ENCODE results near the gene PARD3B. TPM values are rescaled to one million over a fixed set of nuclear protein-coding genes. Genes with fewer than 3 reads are reported as not detected.

Gene PARD3B
- total and polyA plus RNA-seq, 2 of the 13 experiments (the other 11 are each of a cell fraction or from before 2014, with no cell fraction given) = 0.71 to 2.3 TPM

DNA sequence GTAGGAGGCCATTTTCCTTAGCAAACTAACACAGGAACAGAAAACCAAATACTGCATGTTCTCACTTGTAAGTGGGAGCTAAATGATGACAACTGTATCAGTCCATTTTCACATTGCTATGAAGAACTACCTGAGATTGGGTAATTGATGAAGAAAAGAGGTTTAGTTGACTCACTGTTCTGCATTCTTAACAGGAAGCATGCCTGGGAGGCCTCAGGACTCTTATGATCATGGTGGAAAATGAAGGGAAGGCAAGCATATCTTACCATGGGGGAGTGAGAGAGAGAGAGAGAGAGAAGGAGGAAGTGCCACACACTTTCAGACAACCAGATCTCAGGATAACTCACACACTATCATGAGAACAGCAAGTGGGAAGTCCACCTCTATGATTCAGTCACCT lies 105.3 kb downstream of the PARD3B start:
- no peak for TF ChIP-seq UBTF (CRISPR knock-in tag; IDR thresholded peaks at IDR 0.05)
- TF ChIP-seq ZNF232 (CRISPR knock-in tag; IDR thresholded peaks at IDR 0.05; ENCODE audit: borderline replicate concordance) = no peak
- intact Hi-C loops (cut with micrococcal nuclease; ENCODE audit: unreplicated experiment) = no loop called here
- no peak overlapping the region for H3K4me3 ChIP-seq (replicated peaks in 1 of 3; ENCODE audit: insufficient read depth in 1 of 3, low read depth in 2 of 3, low read length in 3 of 3)
- H2AFZ ChIP-seq (ENCODE audit: low read length) = no peak overlapping the region
- no peaks in the 10 kb centered on the region for H3K4me1 ChIP-seq (ENCODE audit: insufficient read depth, low read length)
- no peaks in the 10 kb centered on the region for H3K79me2 ChIP-seq (ENCODE audit: insufficient read depth, low read length)
- POLR2A ChIA-PET = no interaction called here
- no peak for FAIRE-seq
- H3K36me3 ChIP-seq (replicated peaks in 1 of 2; ENCODE audit: control insufficient read depth in 1 of 2, insufficient read depth in 2 of 2, low read length in 2 of 2) = no peaks in the 10 kb centered on the region
- no peak overlapping the region for H3K4me2 ChIP-seq (ENCODE audit: low read depth, low read length)
- H4K20me1 ChIP-seq (ENCODE audit: insufficient read depth, low read length) = no peaks in the 10 kb centered on the region
- in situ Hi-C loops (cut with HindIII; ENCODE audit: extremely low pct_ligation_motif_present, low pct_unique_long_range_greater_than_20kb) = no loop called here
- no TSS peak for BruUV-seq (replicated peaks)
- no peak overlapping the region for H3K9ac ChIP-seq (ENCODE audit: insufficient read depth, low read depth, low read length)
- no peak overlapping the region for H3K27ac ChIP-seq (ENCODE audit: extremely low read length, insufficient read depth, low read length)
- DNase-seq (ENCODE audit: low spot score) = no peak
- peaks cover 48% of the 10 kb centered on the region for H3K9me3 ChIP-seq (ENCODE audit: low read length)
- no peak for ATAC-seq
- CTCF ChIA-PET (ENCODE audit: low intra/inter-chr PET ratio, low total read pairs) = no interaction called here
- H3K27me3 ChIP-seq (ENCODE audit: control insufficient read depth in 1 of 2, insufficient read depth in 2 of 2, low read length in 2 of 2) = no peaks in the 10 kb centered on the region

- ChIA-PET CTCF (ENCODE audit: low intra/inter-chr PET ratio, low total read pairs) (no interaction called here), POLR2A (no interaction called here)
- TF ChIP-seq TSC22D2 (CRISPR knock-in tag; IDR thresholded peaks at IDR 0.05; ENCODE audit: borderline replicate concordance) = no peak
- peak; percentile 95 for TF ChIP-seq ZNF841 (CRISPR knock-in tag; IDR thresholded peaks at IDR 0.05; ENCODE audit: borderline replicate concordance)
- no TSS peak for BruUV-seq (replicated peaks)
- FAIRE-seq (no peak), ATAC-seq (no peak), DNase-seq (ENCODE audit: low spot score) (no peak)
- H3K36me3 ChIP-seq (replicated peaks in 1 of 2; ENCODE audit: control insufficient read depth in 1 of 2, insufficient read depth in 2 of 2, low read length in 2 of 2) = no peaks in the 10 kb centered on the region
- H3K9me3 ChIP-seq (ENCODE audit: low read length) = peaks cover 60% of the 10 kb centered on the region
- WGBS (ENCODE audit: low lambda C conversion rate) = 46% methylated on average over 4 of the region's 4 CpGs
- no peak overlapping the region for H3K4me2 ChIP-seq (ENCODE audit: low read depth, low read length)
- no peak overlapping the region for H3K4me3 ChIP-seq (replicated peaks in 1 of 3; ENCODE audit: insufficient read depth in 1 of 3, low read depth in 2 of 3, low read length in 3 of 3)
- H3K4me1 ChIP-seq (ENCODE audit: insufficient read depth, low read length) = no peaks in the 10 kb centered on the region
- H3K27ac ChIP-seq (ENCODE audit: extremely low read length, insufficient read depth, low read length) = no peak overlapping the region
- H4K20me1 ChIP-seq (ENCODE audit: insufficient read depth, low read length) = no peaks in the 10 kb centered on the region
- no peak overlapping the region for H3K9ac ChIP-seq (ENCODE audit: insufficient read depth, low read depth, low read length)
- intact Hi-C loops (cut with micrococcal nuclease; ENCODE audit: unreplicated experiment) (no loop called here), in situ Hi-C loops (cut with HindIII; ENCODE audit: extremely low pct_ligation_motif_present, low pct_unique_long_range_greater_than_20kb) (no loop called here)
- no peaks in the 10 kb centered on the region for H3K27me3 ChIP-seq (ENCODE audit: control insufficient read depth in 1 of 2, insufficient read depth in 2 of 2, low read length in 2 of 2)
- no peaks in the 10 kb centered on the region for H3K79me2 ChIP-seq (ENCODE audit: insufficient read depth, low read length)
- no peak overlapping the region for H2AFZ ChIP-seq (ENCODE audit: low read length)
Observed at GRCh38 chr2:204652063-204652462, 106.8 kb downstream of the PARD3B start.

Data from HepG2 (cell line).